Prostate gland (tissue), 2 donors: ENCODE data around the gene PRKCD.

Experiments
- POLR2A ChIP-seq: fragments of 450-650 bp; IDR thresholded peaks from one replicate; pipeline ENCODE4 v1.6.1; 2016; ENCODE audit warnings: antibody characterized with exemption, mild to moderate bottlenecking
- TF ChIP-seq, protein P1 (sequence below), 4 experiments: fragments of 200-600 bp in 2 of 4; fragments of 450-650 bp in 2 of 4; sonication (generic) in 2 of 4; IDR thresholded peaks; 1 replicate in 3 of 4; 2 replicates in 1 of 4; pipeline ENCODE4 v1.5.1; 2016 to 2019; ENCODE audit warnings: antibody characterized with exemption in 4 of 4, mild to moderate bottlenecking in 2 of 4, moderate library complexity in 2 of 4

GRCh38 chr3:53120336-53120735, 40.7 kb upstream of the PRKCD start:
- TF ChIP-seq, protein P1, sequence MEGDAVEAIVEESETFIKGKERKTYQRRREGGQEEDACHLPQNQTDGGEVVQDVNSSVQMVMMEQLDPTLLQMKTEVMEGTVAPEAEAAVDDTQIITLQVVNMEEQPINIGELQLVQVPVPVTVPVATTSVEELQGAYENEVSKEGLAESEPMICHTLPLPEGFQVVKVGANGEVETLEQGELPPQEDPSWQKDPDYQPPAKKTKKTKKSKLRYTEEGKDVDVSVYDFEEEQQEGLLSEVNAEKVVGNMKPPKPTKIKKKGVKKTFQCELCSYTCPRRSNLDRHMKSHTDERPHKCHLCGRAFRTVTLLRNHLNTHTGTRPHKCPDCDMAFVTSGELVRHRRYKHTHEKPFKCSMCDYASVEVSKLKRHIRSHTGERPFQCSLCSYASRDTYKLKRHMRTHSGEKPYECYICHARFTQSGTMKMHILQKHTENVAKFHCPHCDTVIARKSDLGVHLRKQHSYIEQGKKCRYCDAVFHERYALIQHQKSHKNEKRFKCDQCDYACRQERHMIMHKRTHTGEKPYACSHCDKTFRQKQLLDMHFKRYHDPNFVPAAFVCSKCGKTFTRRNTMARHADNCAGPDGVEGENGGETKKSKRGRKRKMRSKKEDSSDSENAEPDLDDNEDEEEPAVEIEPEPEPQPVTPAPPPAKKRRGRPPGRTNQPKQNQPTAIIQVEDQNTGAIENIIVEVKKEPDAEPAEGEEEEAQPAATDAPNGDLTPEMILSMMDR (IDR thresholded peaks at IDR 0.05) = no peak
- no peak for TF ChIP-seq POLR2A
